HCT116 (cell line): ENCODE data around the gene ARRDC3.

Source experiments
- CTCF ChIP-seq, 3 experiments: fragments of 200-600 bp in 1 of 3; sonication (generic) in 1 of 3; IDR thresholded peaks in 2 of 3; conservative IDR thresholded peaks in 1 of 3; 2 replicates each; pipeline ENCODE4 v1.5.1; 2012 to 2017; ENCODE audit warnings: low read depth in 2 of 3, low read length in 2 of 3, antibody characterized with exemption in 1 of 3, borderline replicate concordance in 1 of 3, control low read depth in 1 of 3, mild to moderate bottlenecking in 1 of 3, mixed read lengths in 1 of 3, mixed run types in 1 of 3, moderate library complexity in 1 of 3; ENCODE audit not compliant: insufficient read depth in 1 of 3
- EGR1 ChIP-seq: IDR thresholded peaks from 2 replicates; pipeline ENCODE4 v1.6.1; 2012; ENCODE audit warnings: low read depth
- FOSL1 ChIP-seq: IDR thresholded peaks from 2 replicates; pipeline ENCODE4 v1.6.1; 2012; ENCODE audit warnings: low read depth
- POLR2A ChIP-seq: IDR thresholded peaks from 2 replicates; pipeline ENCODE4 v1.7.0; 2011; ENCODE audit warnings: borderline replicate concordance; ENCODE audit not compliant: insufficient read depth, insufficient read length; ENCODE audit errors: extremely low read depth

- TF ChIP-seq POLR2A = no peak
- no peak; the same call in 1 of the 2 replicates for TF ChIP-seq FOSL1
- no peak for TF ChIP-seq CTCF (IDR thresholded peaks at IDR 0.05 in 2 of 3, conservative IDR thresholded peaks at IDR 0.05 in 1 of 3; ENCODE audit: borderline replicate concordance in 1 of 3, insufficient read depth in 1 of 3, low read depth in 2 of 3, low read length in 2 of 3)
- TF ChIP-seq EGR1 = no peak
These were observed 539 bp downstream of the ARRDC3 start for GRCh38 chr5:91382530-91383026.
